GM12872 (cell line): ENCODE results near the gene EPG5.

Experiments
- CTCF ChIP-seq: IDR thresholded peaks from 3 replicates; pipeline ENCODE4 v1.5.1; 2011; ENCODE audit warnings: low read depth, mild to moderate bottlenecking, low read length, moderate library complexity; ENCODE audit not compliant: insufficient read depth

The EPG5 gene

GRCh38 chr18:45805551-45805950 is 161.6 kb downstream of the EPG5 start:
- no peak for TF ChIP-seq CTCF

- no peak for TF ChIP-seq CTCF
Observed at GRCh38 chr18:45802814-45803492, 164.2 kb downstream of the EPG5 start.

GRCh38 chr18:45801416-45802004 is 165.6 kb downstream of the EPG5 start:
- TF ChIP-seq CTCF, result no peak
